Astrocyte (in vitro differentiated cells and primary cell): Measurements from ENCODE around the gene PEPD.

Experiments
- EZH2 ChIP-seq: IDR thresholded peaks from 2 replicates; pipeline ENCODE4 v1.6.1; 2012; ENCODE audit warnings: mild to moderate bottlenecking, low read length, inconsistent platforms; ENCODE audit not compliant: insufficient read depth
- TF ChIP-seq, protein P1 (sequence below): IDR thresholded peaks from 2 replicates; pipeline ENCODE4 v1.5.1; 2011; ENCODE audit warnings: low read depth, mild to moderate bottlenecking, inconsistent platforms, low read length, moderate library complexity; ENCODE audit not compliant: insufficient read depth

DNA sequence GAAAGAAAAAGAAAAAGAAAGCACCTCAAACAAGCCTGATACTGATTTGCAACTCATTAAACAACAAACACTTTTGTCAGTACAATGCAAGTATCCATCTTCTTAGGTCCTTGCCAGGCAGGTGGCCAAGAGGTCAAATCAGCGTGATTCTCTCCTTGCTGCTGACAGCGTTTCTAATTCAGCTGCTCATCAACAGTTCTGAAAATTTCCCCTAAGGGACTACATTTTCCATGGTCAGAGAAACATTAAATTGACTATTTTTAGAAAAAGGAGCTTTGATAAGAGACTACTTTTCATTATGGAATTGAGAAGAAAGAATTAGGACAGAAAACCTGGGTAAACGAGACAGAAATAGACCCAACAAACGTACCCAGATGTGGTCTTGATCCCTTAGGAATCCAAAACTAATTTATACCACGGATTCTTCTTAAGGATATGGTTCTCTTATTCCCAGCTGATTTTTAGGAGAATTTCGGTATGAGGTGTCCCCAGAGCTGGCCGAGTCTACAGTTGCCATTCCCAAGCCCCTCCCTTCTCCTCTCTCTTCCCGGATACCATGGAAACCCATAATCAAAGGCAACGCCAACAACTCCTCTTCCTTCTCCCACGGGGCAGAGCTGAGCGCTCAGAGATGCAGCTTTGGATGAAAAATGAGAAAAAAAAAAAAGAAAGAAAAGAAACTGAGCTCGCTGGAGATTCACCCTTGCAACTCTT, 177.6 kb downstream of the PEPD start:
- no peak for TF ChIP-seq EZH2
- TF ChIP-seq, protein P1, sequence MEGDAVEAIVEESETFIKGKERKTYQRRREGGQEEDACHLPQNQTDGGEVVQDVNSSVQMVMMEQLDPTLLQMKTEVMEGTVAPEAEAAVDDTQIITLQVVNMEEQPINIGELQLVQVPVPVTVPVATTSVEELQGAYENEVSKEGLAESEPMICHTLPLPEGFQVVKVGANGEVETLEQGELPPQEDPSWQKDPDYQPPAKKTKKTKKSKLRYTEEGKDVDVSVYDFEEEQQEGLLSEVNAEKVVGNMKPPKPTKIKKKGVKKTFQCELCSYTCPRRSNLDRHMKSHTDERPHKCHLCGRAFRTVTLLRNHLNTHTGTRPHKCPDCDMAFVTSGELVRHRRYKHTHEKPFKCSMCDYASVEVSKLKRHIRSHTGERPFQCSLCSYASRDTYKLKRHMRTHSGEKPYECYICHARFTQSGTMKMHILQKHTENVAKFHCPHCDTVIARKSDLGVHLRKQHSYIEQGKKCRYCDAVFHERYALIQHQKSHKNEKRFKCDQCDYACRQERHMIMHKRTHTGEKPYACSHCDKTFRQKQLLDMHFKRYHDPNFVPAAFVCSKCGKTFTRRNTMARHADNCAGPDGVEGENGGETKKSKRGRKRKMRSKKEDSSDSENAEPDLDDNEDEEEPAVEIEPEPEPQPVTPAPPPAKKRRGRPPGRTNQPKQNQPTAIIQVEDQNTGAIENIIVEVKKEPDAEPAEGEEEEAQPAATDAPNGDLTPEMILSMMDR: no peak
